Ishikawa (cell line): ENCODE data around the gene SBNO1.

Source experiments
- CEBPB ChIP-seq: IDR thresholded peaks from 2 replicates; pipeline ENCODE4 v1.6.1; 2012
- CREB1 ChIP-seq: IDR thresholded peaks from 2 replicates; pipeline ENCODE4 v1.6.1; 2012; ENCODE audit warnings: low read depth
- EGR1 ChIP-seq: IDR thresholded peaks from 2 replicates; pipeline ENCODE4 v1.6.1; 2012
- EP300 ChIP-seq: IDR thresholded peaks from 2 replicates; pipeline ENCODE4 v1.6.1; 2012; ENCODE audit warnings: borderline replicate concordance
- RAD21 ChIP-seq: IDR thresholded peaks from 2 replicates; pipeline ENCODE4 v1.6.1; 2012; ENCODE audit warnings: low read depth
- TAF1 ChIP-seq: IDR thresholded peaks from 2 replicates; pipeline ENCODE4 v1.6.1; 2012; ENCODE audit warnings: low read depth, mild to moderate bottlenecking
- TEAD4 ChIP-seq: IDR thresholded peaks from 2 replicates; pipeline ENCODE4 v1.6.1; 2012
- YY1 ChIP-seq: IDR thresholded peaks from 2 replicates; pipeline ENCODE4 v1.6.1; 2012; ENCODE audit warnings: low read depth
- TF ChIP-seq, protein P1 (sequence below): IDR thresholded peaks from 2 replicates; pipeline ENCODE4 v1.6.1; 2012
- TF ChIP-seq, protein P2 (sequence below): IDR thresholded peaks from 2 replicates; pipeline ENCODE4 v1.6.1; 2012
- TF ChIP-seq, protein P3 (sequence below): IDR thresholded peaks from 2 replicates; pipeline ENCODE4 v1.6.1; 2012; ENCODE audit warnings: low read depth, mild to moderate bottlenecking

DNA sequence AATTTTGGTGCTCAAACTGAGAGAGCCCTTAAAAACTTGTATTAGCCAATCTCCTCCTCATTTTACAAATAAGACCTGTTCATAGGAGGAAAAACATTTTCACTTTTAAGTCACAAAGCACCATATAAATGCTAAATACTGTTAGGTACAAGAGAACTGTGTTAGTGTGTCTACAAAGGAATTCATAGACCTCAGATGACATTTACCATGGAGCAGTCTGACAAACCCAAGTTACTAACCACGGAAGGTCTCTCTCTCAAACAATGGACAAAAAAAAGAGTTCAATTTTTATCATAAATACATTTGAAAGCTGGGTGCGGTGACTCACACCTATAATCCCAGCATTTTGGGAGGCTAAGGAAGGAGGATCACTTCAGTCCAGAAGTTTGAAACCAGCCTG is 10.0 kb downstream of the SBNO1 start:
- TF ChIP-seq, protein P1, sequence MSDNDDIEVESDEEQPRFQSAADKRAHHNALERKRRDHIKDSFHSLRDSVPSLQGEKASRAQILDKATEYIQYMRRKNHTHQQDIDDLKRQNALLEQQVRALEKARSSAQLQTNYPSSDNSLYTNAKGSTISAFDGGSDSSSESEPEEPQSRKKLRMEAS, result no peak
- no peak for TF ChIP-seq EP300
- TF ChIP-seq, protein P2, sequence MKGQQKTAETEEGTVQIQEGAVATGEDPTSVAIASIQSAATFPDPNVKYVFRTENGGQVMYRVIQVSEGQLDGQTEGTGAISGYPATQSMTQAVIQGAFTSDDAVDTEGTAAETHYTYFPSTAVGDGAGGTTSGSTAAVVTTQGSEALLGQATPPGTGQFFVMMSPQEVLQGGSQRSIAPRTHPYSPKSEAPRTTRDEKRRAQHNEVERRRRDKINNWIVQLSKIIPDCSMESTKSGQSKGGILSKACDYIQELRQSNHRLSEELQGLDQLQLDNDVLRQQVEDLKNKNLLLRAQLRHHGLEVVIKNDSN, result no peak
- no peak for TF ChIP-seq RAD21
- no peak for TF ChIP-seq TAF1
- no peak for TF ChIP-seq TEAD4
- no peak for TF ChIP-seq CREB1
- no peak for TF ChIP-seq YY1
- TF ChIP-seq, protein P3, sequence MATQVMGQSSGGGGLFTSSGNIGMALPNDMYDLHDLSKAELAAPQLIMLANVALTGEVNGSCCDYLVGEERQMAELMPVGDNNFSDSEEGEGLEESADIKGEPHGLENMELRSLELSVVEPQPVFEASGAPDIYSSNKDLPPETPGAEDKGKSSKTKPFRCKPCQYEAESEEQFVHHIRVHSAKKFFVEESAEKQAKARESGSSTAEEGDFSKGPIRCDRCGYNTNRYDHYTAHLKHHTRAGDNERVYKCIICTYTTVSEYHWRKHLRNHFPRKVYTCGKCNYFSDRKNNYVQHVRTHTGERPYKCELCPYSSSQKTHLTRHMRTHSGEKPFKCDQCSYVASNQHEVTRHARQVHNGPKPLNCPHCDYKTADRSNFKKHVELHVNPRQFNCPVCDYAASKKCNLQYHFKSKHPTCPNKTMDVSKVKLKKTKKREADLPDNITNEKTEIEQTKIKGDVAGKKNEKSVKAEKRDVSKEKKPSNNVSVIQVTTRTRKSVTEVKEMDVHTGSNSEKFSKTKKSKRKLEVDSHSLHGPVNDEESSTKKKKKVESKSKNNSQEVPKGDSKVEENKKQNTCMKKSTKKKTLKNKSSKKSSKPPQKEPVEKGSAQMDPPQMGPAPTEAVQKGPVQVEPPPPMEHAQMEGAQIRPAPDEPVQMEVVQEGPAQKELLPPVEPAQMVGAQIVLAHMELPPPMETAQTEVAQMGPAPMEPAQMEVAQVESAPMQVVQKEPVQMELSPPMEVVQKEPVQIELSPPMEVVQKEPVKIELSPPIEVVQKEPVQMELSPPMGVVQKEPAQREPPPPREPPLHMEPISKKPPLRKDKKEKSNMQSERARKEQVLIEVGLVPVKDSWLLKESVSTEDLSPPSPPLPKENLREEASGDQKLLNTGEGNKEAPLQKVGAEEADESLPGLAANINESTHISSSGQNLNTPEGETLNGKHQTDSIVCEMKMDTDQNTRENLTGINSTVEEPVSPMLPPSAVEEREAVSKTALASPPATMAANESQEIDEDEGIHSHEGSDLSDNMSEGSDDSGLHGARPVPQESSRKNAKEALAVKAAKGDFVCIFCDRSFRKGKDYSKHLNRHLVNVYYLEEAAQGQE, result no peak
- TF ChIP-seq CEBPB, result no peak
- TF ChIP-seq EGR1, result no peak
